ENCODE results near the gene PARP4. TPM values are rescaled to one million over a fixed set of nuclear protein-coding genes. Genes with fewer than 3 reads are reported as not detected.

PARP4 gene
- total and polyA plus RNA-seq, 2 donors (not counting 3 experiments of a cell fraction or from before 2014, with no cell fraction given): 37.1 to 71.7 TPM

- no peak overlapping the region for H3K4me3 ChIP-seq (replicated peaks in 1 of 3; ENCODE audit: insufficient read depth in 1 of 3, low read depth in 1 of 3, low read length in 3 of 3)
- no peaks in the 10 kb centered on the region for H3K9me1 ChIP-seq (replicated peaks; ENCODE audit: control insufficient read depth, extremely low read depth, insufficient read depth, low read length)
- TF ChIP-seq POLR2A (IDR thresholded peaks at IDR 0.05; ENCODE audit: low read depth, low read length) (no peak), MAX (IDR thresholded peaks at IDR 0.05; ENCODE audit: insufficient read depth, insufficient read length) (no peak), CTCF (IDR thresholded peaks at IDR 0.05; ENCODE audit: extremely low read depth in 1 of 2, insufficient read depth in 1 of 2, low read depth in 1 of 2, low read length in 2 of 2) (no peak)
- dilution Hi-C loops (cut with MboI; ENCODE audit: extremely low pct_ligation_motif_present, low sequenced_read_pairs): no loop called here
- ChIA-PET POLR2A (no interaction called here), CTCF (no interaction called here)
- no peaks in the 10 kb centered on the region for H3K79me2 ChIP-seq (ENCODE audit: control insufficient read depth, insufficient read depth, low read length)
- intact Hi-C loops (cut with micrococcal nuclease): no loop called here
- peaks cover 18 to 19% of the 10 kb centered on the region in 2 experiments for H3K36me3 ChIP-seq (ENCODE audit: control insufficient read depth in 2 of 2, extremely low read depth in 1 of 2, insufficient read depth in 2 of 2, low read length in 2 of 2)
- BruUV-seq (replicated peaks): no TSS peak
- H3K27ac ChIP-seq (ENCODE audit: insufficient read depth, low read depth, low read length): no peak overlapping the region
- DNase-seq (ENCODE audit: low read depth, low spot score) (no peak), FAIRE-seq (no peak)
- no peaks in the 10 kb centered on the region for H3K9me3 ChIP-seq (replicated peaks; ENCODE audit: control insufficient read depth, insufficient read depth, low read length)
- H3K4me1 ChIP-seq (ENCODE audit: control insufficient read depth, extremely low read depth, insufficient read depth, low read length): no peaks in the 10 kb centered on the region
- no peaks in the 10 kb centered on the region for H4K20me1 ChIP-seq (replicated peaks; ENCODE audit: control insufficient read depth, extremely low read depth, insufficient read depth, low read length)
- no peak overlapping the region for H3K4me2 ChIP-seq (ENCODE audit: insufficient read depth, low read length)
- no peak overlapping the region for H2AFZ ChIP-seq (ENCODE audit: low read depth, low read length)
- no peak overlapping the region for H3K9ac ChIP-seq (replicated peaks; ENCODE audit: extremely low read depth, insufficient read depth, low read length)
- H3K27me3 ChIP-seq (ENCODE audit: control insufficient read depth in 2 of 2, insufficient read depth in 2 of 2, low read length in 2 of 2): no peaks in the 10 kb centered on the region
Observed at GRCh38 chr13:24459234-24459633, 53.3 kb downstream of the PARP4 start.

- no peaks in the 10 kb centered on the region for H3K27me3 ChIP-seq (ENCODE audit: control insufficient read depth in 2 of 2, insufficient read depth in 2 of 2, low read length in 2 of 2)
- ChIA-PET CTCF (no interaction called here), POLR2A (no interaction called here)
- TF ChIP-seq GATA2 (IDR thresholded peaks at IDR 0.05; ENCODE audit: insufficient read depth, insufficient read length, low read depth, low read length) (no peak), MAX (IDR thresholded peaks at IDR 0.05; ENCODE audit: insufficient read depth, insufficient read length) (no peak), POLR2AphosphoS5 (IDR thresholded peaks at IDR 0.05; ENCODE audit: insufficient read depth, low read depth, low read length) (no peak), JUN (IDR thresholded peaks at IDR 0.05; ENCODE audit: borderline replicate concordance, insufficient read depth, insufficient read length, low read depth) (no peak), MYC (IDR thresholded peaks at IDR 0.05; ENCODE audit: low read depth, low read length) (no peak), CTCF (IDR thresholded peaks at IDR 0.05; ENCODE audit: extremely low read depth in 1 of 2, insufficient read depth in 1 of 2, low read depth in 1 of 2, low read length in 2 of 2) (no peak), POLR2A (IDR thresholded peaks at IDR 0.05; ENCODE audit: low read depth, low read length) (no peak), EZH2 (IDR thresholded peaks at IDR 0.05; ENCODE audit: borderline replicate concordance, low read depth, low read length, severe bottlenecking) (no peak), FOS (IDR thresholded peaks at IDR 0.05; ENCODE audit: borderline replicate concordance, insufficient read depth, low read length) (no peak)
- no peak overlapping the region for H3K4me3 ChIP-seq (replicated peaks in 1 of 3; ENCODE audit: insufficient read depth in 1 of 3, low read depth in 1 of 3, low read length in 3 of 3)
- H3K27ac ChIP-seq (ENCODE audit: insufficient read depth, low read depth, low read length): no peak overlapping the region
- H3K4me1 ChIP-seq (ENCODE audit: control insufficient read depth, extremely low read depth, insufficient read depth, low read length): no peaks in the 10 kb centered on the region
- peaks cover 20 to 22% of the 10 kb centered on the region in 2 experiments for H3K36me3 ChIP-seq (ENCODE audit: control insufficient read depth in 2 of 2, extremely low read depth in 1 of 2, insufficient read depth in 2 of 2, low read length in 2 of 2)
- H2AFZ ChIP-seq (ENCODE audit: low read depth, low read length): no peak overlapping the region
- no peaks in the 10 kb centered on the region for H3K9me3 ChIP-seq (replicated peaks; ENCODE audit: control insufficient read depth, insufficient read depth, low read length)
- no TSS peak for BruUV-seq (replicated peaks)
- intact Hi-C loops (cut with micrococcal nuclease): no loop called here
- H3K79me2 ChIP-seq (ENCODE audit: control insufficient read depth, insufficient read depth, low read length): no peaks in the 10 kb centered on the region
- no peak overlapping the region for H3K9ac ChIP-seq (replicated peaks; ENCODE audit: extremely low read depth, insufficient read depth, low read length)
- DNase-seq (ENCODE audit: low read depth, low spot score): no peak
- H3K4me2 ChIP-seq (ENCODE audit: insufficient read depth, low read length): no peak overlapping the region
- no peaks in the 10 kb centered on the region for H3K9me1 ChIP-seq (replicated peaks; ENCODE audit: control insufficient read depth, extremely low read depth, insufficient read depth, low read length)
- dilution Hi-C loops (cut with MboI; ENCODE audit: extremely low pct_ligation_motif_present, low sequenced_read_pairs): no loop called here
- no peak for FAIRE-seq
- no peaks in the 10 kb centered on the region for H4K20me1 ChIP-seq (replicated peaks; ENCODE audit: control insufficient read depth, extremely low read depth, insufficient read depth, low read length)
Observed at GRCh38 chr13:24458736-24459135, 53.8 kb downstream of the PARP4 start.

Measured in endothelial cell of umbilical vein (primary cell).